Posterior vena cava (tissue), 2 donors: Measurements from ENCODE around the gene ERH. TPM values are rescaled to one million over a fixed set of nuclear protein-coding genes. Genes with fewer than 3 reads are reported as not detected.
A peak's percentile ranks its signal among the peaks of the same experiment; 100 is the strongest.
"Not testable (repeated sequence)": the region's sequence is repeated elsewhere in the genome, so short reads cannot be mapped to it uniquely, and the experiment has no call there.

Source experiments
- DNase-seq: peaks from one replicate; pipeline ENCODE4 v3.0.0-alpha.2; 2020; ENCODE audit warnings: low spot score
- intact Hi-C, 2 donors: fragments of 100-400 bp; cut with DNase I; formaldehyde crosslinking; loops; one replicate each; pipeline versions ENCODE4 v1.14.1 to v1.14.2; 2022 to 2023
- total RNA-seq, 2 donors: library from RNA; stranded (reverse); fragmentation: NEBNext Ultra II Directional; extraction: Animal tissue kit (Norgen Biotek cat#: 25700); gene quantifications; one replicate each; pipeline ENCODE4 v1.2.1, GENCODE V29; 2021
- donor health status: DM: yes; HTN: yes; CAD: no.
- donor health status: DM: yes; HTN: yes; CAD: no.

The ERH gene
- total RNA-seq, 2 donors from 2014 or later: 126 to 132 TPM

DNA sequence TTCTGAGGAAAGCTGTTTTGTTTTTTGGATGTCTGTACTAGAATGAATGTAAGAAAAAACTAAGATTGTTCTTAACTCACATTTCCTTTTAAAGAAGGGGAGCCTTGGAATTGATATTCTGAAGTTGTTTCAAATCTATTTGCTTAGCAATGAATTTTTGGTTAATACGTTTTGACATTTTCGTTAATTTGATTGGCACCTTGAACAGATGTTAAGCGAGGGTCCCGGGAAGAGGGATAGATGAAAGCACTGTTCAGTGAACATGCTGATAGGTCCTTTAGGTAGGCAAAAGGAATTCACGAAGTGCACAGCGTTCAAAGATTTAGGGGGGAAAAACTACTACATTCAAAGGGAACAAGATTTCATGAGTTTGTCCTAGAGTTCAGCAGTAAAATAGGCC lies 2.1 kb upstream of the ERH start:
- intact Hi-C loops: no loop called here
- no peak for DNase-seq

- intact Hi-C loops: no loop called here
- no peak for DNase-seq
These were observed 1.7 kb upstream of the ERH start for GRCh38 chr14:69399750-69400149.

GRCh38 chr14:69398818-69399210 lies 715 bp upstream of the ERH start:
- no peak for DNase-seq
- intact Hi-C loops: no loop called here

DNA sequence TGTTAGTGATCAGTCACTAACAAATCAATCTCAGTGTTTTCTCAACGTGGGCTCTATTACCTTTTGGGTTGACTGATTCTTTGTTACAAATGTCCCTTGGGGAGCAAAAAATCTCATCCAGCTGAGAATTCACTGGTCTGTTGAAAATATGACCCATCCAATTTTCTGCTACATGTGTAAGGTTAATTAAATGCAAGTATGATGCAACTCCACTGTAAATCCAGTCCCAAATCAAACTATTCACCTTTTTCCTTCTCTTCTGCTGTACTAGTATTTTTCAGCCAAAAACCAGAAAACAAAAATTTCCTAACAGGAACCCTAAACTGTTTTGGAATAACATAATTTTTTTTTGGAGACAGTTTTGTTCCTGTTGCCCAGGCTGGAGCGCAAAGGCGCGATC lies 2.2 kb downstream of the ERH start:
- DNase-seq: no peak
- intact Hi-C loops: no loop called here

GRCh38 chr14:69392481-69392880 lies 5.6 kb downstream of the ERH start:
- no peak for DNase-seq
- intact Hi-C loops: no loop called here

DNA sequence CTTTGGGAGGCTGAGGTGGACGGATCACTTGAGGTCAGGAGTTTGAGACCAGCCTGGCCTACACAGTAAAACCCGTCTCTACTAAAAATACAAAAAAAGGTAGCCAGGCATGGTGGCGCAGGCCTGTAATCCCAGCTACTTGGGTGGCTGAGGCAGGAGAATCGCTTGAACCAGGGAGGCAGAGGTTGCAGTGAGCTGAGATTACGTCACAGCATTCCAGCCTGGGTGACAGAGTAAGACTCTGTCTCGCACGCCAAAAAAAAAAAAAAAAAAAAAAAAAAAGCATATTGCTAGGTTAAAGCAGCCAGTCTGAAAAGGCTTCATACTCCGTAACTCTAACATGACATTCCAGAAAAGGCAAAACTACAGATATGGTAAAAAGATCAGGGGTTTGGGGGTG lies 6.7 kb downstream of the ERH start:
- intact Hi-C loops, DNase-seq: not testable (repeated sequence)

DNA sequence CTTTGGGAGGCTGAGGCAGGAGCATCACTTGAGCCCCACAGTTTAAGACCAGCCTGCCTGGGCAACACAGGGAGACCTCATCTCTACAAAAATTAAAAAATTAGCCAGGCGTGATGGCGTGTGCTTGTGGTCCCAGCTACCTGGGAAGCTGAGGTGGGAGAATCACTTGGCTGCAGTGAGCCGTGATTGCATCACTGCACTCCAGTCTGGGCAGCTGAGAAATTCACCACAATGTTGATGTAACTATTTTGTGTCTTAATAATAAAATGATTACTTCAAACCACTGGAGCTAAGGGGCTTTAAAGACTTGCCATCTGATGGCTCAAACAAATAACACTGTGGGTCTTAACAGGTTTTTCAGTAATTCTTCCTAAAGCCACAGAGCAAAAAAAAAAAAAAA lies 10.8 kb downstream of the ERH start:
- DNase-seq: no peak
- intact Hi-C loops: no loop called here

DNA sequence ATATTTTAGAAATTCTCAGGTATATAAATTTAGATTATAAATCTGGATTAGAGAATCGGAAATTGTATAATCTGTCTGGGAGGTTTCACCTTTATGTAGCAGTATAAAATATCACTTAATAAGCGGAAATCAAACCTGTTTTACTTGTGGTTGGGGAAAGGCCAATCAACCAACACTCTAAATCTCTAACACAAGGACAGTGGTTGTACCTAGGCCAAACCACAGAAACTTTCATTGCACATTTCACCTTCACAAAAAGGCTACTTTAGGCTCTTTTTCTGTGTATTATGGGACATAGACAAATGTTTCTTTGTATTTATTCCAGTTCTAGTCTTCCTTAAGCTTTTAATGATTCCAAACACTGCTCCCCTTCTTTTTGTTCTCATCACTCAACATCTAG lies 19.8 kb downstream of the ERH start:
- DNase-seq: no peak
- intact Hi-C loops: no loop called here

GRCh38 chr14:69376439-69376838 lies 21.7 kb downstream of the ERH start:
- no peak for DNase-seq
- intact Hi-C loops: no loop called here

DNA sequence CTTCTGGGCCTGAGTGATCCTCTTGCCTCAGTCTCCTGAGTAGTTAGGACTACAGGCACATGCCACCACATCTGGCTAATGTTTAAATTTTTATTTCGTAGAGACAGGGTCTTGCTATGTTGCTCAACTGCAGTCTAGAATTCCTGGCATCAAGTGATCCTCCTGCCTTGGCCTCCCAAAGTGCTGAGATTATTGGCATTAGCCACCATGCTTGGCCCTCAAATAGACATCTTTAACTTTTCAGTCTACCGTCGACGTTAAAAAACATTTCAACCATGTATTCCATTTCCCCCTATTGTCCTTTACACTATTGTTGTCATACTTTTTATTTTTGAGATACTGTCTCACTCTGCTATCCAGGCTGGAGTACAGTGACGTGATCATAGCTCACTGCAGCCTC lies 22.4 kb downstream of the ERH start:
- DNase-seq: no peak
- intact Hi-C loops: no loop called here

DNA sequence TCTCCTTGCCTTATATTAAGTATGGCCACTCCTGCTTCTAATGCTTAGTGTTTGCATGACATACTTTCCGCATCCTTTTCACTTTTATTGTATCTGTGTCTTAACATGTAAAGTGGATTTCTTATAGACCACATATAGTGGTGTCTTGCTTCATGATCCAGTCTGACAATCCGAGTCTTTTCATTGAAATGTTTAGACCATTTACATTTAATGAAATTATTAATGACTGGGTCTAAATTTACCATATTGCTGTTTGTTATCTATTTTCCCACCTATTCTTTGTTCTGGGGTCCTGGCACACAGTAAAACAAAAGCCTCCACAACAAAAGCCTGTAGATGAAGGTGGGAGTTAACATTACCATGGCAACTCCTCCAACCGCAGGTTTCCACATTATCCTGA lies 22.9 kb downstream of the ERH start:
- DNase-seq: no peak
- intact Hi-C loops: no loop called here

GRCh38 chr14:69374235-69374634 lies 23.9 kb downstream of the ERH start:
- DNase-seq: no peak
- intact Hi-C loops: no loop called here

- no peak for DNase-seq
- intact Hi-C loops: no loop called here
These were observed 25.0 kb downstream of the ERH start for GRCh38 chr14:69373104-69373503.

DNA sequence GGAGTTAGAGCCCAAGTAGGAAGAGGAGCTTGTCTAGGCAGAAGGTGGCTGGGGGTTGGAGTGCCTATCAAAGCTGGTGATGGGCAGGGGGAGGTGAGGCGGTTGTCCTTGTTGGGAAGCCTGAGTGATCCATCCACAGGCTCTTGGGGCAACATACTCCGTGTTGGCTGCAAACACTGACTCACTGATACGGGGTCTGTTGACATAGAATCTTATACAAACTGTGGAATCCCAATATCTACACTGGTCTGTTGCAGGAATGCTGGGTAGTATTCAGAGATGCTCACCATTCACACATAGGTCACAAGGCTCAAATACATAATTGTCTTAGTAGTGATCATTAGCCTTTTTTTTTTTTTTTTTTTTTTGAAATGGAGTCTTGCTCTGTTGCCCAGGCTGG lies 26.0 kb downstream of the ERH start:
- DNase-seq: no peak
- intact Hi-C loops: no loop called here

DNA sequence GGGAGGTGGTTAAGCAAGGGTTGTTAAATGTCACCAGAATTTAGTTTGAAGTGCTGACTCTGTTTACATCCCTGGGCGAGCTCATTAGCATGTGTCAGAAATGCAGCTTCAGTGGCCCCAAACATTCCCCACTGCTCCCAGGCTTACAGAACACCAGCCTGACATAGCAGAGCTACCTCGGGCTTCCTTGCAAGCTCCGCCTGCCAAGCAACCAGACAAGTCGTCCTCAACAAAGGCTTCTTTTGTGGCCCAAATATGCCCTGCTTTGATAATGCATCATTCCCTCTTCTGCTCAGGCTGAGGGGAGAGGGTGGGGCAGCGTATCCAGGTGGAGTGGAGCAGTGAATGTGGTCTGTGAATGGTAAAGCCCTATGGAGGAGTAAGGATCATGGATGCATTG lies 28.0 kb downstream of the ERH start:
- intact Hi-C loops: no loop called here
- DNase-seq: no peak

GRCh38 chr14:69368381-69368780 lies 29.7 kb downstream of the ERH start:
- intact Hi-C loops: loop anchor here in 1 of 2 donors (10.0 kb wide), 1 partner anchor 124 kb away; no protein-coding TSS in a partner anchor
- DNase-seq: no peak

- no peak for DNase-seq
- intact Hi-C loops: loop anchor here in 1 of 2 donors (10.0 kb wide), 1 partner anchor 122 kb away; no protein-coding TSS in a partner anchor
These were observed 31.3 kb downstream of the ERH start for GRCh38 chr14:69366761-69367160.

DNA sequence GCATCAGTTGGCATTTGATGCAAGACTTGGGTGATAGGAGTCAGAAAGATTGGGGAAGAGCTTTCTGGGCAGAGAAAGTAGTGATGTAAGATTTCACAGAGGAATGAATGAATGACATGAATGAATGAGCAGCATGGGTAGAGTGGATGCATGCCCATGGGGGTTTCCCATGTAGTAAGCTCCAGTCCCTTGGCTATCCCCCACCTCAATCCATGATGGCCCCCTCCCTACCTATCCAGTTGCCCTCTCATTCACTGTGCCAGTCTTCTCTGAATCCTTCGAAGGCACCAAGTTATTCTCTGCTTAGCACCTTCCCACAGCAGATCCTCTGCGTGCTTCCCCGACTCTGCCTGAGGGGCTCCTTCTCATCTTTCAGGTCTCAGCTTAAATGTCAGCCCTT lies 32.0 kb downstream of the ERH start:
- intact Hi-C loops: loop anchor here in 1 of 2 donors (10.0 kb wide), 1 partner anchor 121 kb away; no protein-coding TSS in a partner anchor
- DNase-seq: no peak

DNA sequence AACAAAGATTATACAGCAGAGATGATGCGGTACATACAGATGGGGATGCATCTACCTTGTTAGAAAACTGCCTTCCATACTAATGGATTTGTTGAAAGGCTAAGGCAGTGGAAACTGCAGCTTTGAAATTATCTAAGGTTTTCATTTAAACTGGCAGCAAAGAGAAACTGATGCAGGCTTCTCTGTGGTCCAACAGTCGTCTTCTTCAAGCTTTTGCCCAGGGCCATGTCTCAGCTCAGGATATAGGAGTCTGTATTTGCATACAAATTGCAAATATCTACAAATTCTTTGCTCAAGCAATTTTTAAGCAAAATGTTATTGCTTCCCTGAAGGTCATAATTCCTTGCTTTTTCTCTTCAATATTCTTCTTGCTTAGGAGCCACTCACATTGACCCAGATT lies 33.7 kb downstream of the ERH start:
- intact Hi-C loops: loop anchor here (5.0 to 10.0 kb wide), 2 partner anchors 120 to 122 kb away; no protein-coding TSS in a partner anchor
- DNase-seq: no peak

GRCh38 chr14:69363964-69364363 lies 34.1 kb downstream of the ERH start:
- intact Hi-C loops: loop anchor here (5.0 to 10.0 kb wide), 2 partner anchors 119 to 122 kb away; no protein-coding TSS in a partner anchor
- DNase-seq: no peak

GRCh38 chr14:69363055-69363454 lies 35.0 kb downstream of the ERH start:
- DNase-seq: peak; percentile 85
- intact Hi-C loops: loop anchor here (5.0 to 10.0 kb wide), 2 partner anchors 118 to 121 kb away; no protein-coding TSS in a partner anchor
